Memory B cell (primary cell): ENCODE data around the gene OST4.

Experiments used
- ATAC-seq: fragments of 150-1000 bp; cut with Tn5 transposase; 2 replicates; pipeline ENCODE4 v1.10.0; 2021; ENCODE audit warnings: low read depth, mild to moderate bottlenecking, moderate library complexity
- DNase-seq, 2 donors: peaks; one replicate each; pipeline ENCODE4 v3.0.0; 2022; ENCODE audit warnings: low spot score in 2 of 2
- H3K27ac Mint-ChIP-seq: one replicate; pipeline ENCODE4 v1.8.0; 2022; ENCODE audit warnings: mild to moderate bottlenecking, moderate library complexity, mixed read lengths
- H3K27me3 Mint-ChIP-seq: one replicate; pipeline ENCODE4 v1.8.0; 2022; ENCODE audit warnings: mixed read lengths
- H3K36me3 Mint-ChIP-seq: one replicate; pipeline ENCODE4 v1.8.0; 2022; ENCODE audit warnings: mild to moderate bottlenecking, mixed read lengths
- H3K4me1 Mint-ChIP-seq: one replicate; pipeline ENCODE4 v1.8.0; 2022; ENCODE audit warnings: mixed read lengths
- H3K4me3 Mint-ChIP-seq: one replicate; pipeline ENCODE4 v1.8.0; 2022; ENCODE audit warnings: mild to moderate bottlenecking, moderate library complexity, mixed read lengths
- H3K9me3 Mint-ChIP-seq: one replicate; pipeline ENCODE4 v1.8.0; 2022; ENCODE audit warnings: mixed read lengths

Gene OST4

DNA sequence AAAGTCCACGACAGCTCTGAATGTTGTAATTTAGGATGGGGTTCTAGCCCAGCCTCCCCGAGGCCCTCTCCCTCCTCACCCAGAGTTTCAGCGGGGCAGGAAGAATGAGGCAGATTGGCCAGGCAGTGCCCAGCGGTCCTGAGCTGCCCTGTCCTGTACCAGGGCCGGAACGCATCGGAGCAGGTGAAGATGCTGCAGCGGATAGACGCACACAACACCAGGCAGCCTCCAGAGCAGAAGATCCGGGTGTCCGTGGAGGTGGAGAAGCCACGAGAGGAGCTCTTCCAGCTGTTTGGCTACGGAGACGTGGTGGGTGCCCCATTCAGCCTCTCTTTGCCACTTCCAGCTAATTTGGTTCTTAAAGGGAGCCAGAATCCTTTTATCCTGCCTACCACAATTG is 25.9 kb upstream of the OST4 start:
- peaks cover 2% of the 10 kb centered on the region for H3K27me3 Mint-ChIP-seq
- ATAC-seq (no peak), DNase-seq (no peak)
- no peaks in the 10 kb centered on the region for H3K9me3 Mint-ChIP-seq
- H3K4me1 Mint-ChIP-seq: peaks cover 5% of the 10 kb centered on the region
- H3K36me3 Mint-ChIP-seq: no peaks in the 10 kb centered on the region
- H3K27ac Mint-ChIP-seq: no peak overlapping the region
- no peak overlapping the region for H3K4me3 Mint-ChIP-seq

GRCh38 chr2:27096748-27097297 is 25.4 kb upstream of the OST4 start:
- no peaks in the 10 kb centered on the region for H3K36me3 Mint-ChIP-seq
- no peaks in the 10 kb centered on the region for H3K27me3 Mint-ChIP-seq
- no peaks in the 10 kb centered on the region for H3K9me3 Mint-ChIP-seq
- no peak overlapping the region for H3K4me3 Mint-ChIP-seq
- ATAC-seq: no peak
- H3K4me1 Mint-ChIP-seq: peaks cover 5% of the 10 kb centered on the region
- H3K27ac Mint-ChIP-seq: no peak overlapping the region
- DNase-seq: no peak

DNA sequence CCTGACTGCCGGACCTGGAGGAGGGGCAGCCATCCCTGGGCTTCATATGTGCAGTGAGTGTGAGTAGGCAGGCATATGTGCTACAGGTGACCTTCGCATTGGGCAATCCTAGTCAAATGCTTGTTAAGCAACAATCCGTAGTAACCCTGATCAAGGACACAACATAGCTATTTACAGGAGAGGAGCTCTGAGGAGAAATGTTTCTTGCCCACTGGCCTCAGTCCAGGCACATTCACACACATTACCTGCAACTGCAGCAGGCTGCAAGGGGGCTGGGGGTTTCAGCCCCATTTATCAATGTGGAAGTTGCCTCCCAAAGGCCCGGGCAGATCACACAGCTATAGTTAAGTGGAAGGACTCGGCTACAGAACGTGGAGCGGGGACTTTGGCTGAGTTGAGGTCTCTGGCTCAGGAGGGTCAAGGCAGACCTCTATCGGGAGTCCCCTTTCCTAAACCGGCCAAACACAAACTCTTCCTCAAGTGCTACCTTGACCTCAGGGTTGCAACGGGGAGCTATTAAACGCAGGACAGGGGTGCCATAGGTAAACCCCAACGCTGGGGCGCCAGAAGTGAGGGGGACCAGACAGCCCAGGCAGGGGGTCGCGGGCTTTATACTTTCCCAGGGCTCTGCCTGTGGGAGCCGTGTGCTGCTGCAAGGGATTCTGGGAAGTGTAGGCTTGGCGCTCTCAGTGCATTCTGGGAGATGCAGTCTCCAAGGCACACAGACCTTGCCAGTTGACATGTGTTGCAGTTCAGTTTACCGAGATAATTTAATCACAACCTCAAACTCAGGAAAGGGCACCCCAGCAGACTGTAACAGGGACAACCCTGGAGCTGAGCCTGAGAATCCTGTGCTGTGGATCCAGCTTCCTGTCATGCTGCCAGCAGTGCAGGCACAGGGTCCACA is 24.5 kb upstream of the OST4 start:
- DNase-seq (peak in 1 of 2 donors; percentile 25), ATAC-seq (peak; percentile 85)
- no peaks in the 10 kb centered on the region for H3K36me3 Mint-ChIP-seq
- H3K4me3 Mint-ChIP-seq: peak overlapping the region; percentile 76
- peaks cover 5% of the 10 kb centered on the region for H3K4me1 Mint-ChIP-seq
- H3K27ac Mint-ChIP-seq: no peak overlapping the region
- H3K27me3 Mint-ChIP-seq: no peaks in the 10 kb centered on the region
- H3K9me3 Mint-ChIP-seq: no peaks in the 10 kb centered on the region

- H3K27ac Mint-ChIP-seq: no peak overlapping the region
- H3K4me1 Mint-ChIP-seq: peaks cover 5% of the 10 kb centered on the region
- DNase-seq (no peak), ATAC-seq (no peak)
- H3K4me3 Mint-ChIP-seq: peak overlapping the region; percentile 76
- no peaks in the 10 kb centered on the region for H3K36me3 Mint-ChIP-seq
- no peaks in the 10 kb centered on the region for H3K9me3 Mint-ChIP-seq
- H3K27me3 Mint-ChIP-seq: no peaks in the 10 kb centered on the region
These were observed 23.9 kb upstream of the OST4 start for GRCh38 chr2:27095427-27095744.

DNA sequence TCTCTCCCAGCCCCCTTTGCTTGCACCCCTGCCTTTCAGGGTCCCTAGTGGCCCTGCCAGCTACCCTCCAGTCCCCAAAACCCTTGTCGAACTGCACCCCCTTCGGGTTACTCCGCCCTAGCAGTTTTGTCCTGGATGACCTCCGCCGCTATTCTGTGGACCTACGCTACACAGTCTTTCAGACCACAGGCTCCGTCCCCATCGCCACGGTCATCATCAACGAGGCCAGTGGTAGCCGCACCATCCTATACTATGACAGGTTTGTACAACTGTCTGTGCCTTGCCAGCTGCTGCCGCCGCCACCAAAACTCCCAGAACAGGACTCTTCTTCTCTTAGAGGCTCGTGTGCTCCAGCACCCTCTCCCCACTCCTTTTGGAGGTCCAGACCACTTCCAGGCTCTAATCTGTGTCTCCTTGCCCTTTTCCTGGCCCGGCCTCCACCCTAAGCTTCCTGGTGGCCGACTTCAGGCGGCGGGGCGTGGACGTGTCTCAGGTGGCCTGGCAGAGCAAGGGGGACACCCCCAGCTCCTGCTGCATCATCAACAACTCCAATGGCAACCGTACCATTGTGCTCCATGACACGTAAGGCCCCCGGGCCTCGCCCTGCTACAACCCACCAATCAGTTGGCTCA is 23.0 kb upstream of the OST4 start:
- H3K9me3 Mint-ChIP-seq: no peaks in the 10 kb centered on the region
- no peak overlapping the region for H3K4me3 Mint-ChIP-seq
- H3K27ac Mint-ChIP-seq: no peak overlapping the region

DNA sequence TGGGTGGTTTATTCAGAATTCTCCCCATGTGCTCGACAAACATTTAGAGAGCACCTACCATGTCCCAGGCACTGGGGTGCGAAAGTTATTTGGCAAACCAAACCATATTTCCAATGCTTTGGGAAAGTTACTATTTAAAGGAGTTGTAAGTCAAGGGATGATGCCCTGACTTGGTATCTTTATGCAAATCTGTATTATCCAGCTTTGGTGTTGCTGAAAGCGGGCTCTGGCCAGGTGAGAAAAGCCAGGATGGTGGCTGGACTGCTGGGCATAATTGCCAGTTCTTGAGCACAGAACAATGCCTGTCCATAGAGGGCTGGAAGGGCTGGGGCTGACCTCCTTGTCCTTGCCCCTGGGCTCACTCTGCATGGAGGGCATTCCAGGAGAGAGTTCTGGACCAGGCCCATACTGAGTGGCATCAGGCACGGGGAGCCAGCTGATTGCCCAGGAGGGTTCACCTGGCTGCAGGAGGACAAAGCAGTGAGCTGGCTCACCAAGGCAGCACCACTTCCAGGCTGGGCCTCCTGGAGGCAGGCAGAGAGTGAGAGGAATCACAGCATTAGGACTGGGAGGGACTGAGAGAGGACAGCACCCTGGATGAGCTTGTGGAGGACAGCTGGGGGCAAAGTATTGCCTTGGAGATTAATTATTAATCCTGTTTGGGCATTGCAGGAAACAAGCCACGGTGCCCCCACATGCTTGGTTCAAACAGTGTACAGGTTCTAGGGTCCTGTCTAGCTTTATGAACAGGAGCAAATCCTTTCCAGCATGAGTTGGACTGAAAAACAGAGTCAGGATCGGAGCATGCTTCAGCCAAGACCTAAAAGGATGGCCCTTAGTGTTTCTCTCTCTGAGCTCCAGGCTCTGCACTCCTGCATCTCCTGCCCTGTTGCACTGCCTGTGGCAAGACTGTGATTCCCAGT is 22.2 kb upstream of the OST4 start:
- no peaks in the 10 kb centered on the region for H3K9me3 Mint-ChIP-seq
- H3K4me3 Mint-ChIP-seq: no peak overlapping the region
- DNase-seq: no peak
- H3K27ac Mint-ChIP-seq: no peak overlapping the region
- ATAC-seq: no peak
- H3K27me3 Mint-ChIP-seq: no peaks in the 10 kb centered on the region
- H3K4me1 Mint-ChIP-seq: peaks cover 5% of the 10 kb centered on the region
- no peaks in the 10 kb centered on the region for H3K36me3 Mint-ChIP-seq

More for the DNA sequence above, 23.0 kb upstream of the OST4 start:
- H3K4me1 Mint-ChIP-seq: peaks cover 5% of the 10 kb centered on the region
- DNase-seq (no peak), ATAC-seq (no peak)
- no peaks in the 10 kb centered on the region for H3K36me3 Mint-ChIP-seq
- H3K27me3 Mint-ChIP-seq: no peaks in the 10 kb centered on the region

- peaks cover 5% of the 10 kb centered on the region for H3K4me1 Mint-ChIP-seq
- H3K27me3 Mint-ChIP-seq: no peaks in the 10 kb centered on the region
- no peaks in the 10 kb centered on the region for H3K9me3 Mint-ChIP-seq
- DNase-seq (no peak), ATAC-seq (no peak)
- H3K27ac Mint-ChIP-seq: no peak overlapping the region
- no peak overlapping the region for H3K4me3 Mint-ChIP-seq
- H3K36me3 Mint-ChIP-seq: no peaks in the 10 kb centered on the region
These were observed 21.4 kb upstream of the OST4 start for GRCh38 chr2:27092696-27093429.

GRCh38 chr2:27091746-27092695 is 20.6 kb upstream of the OST4 start:
- H3K27ac Mint-ChIP-seq: no peak overlapping the region
- H3K9me3 Mint-ChIP-seq: no peaks in the 10 kb centered on the region
- no peak overlapping the region for H3K4me3 Mint-ChIP-seq
- no peaks in the 10 kb centered on the region for H3K36me3 Mint-ChIP-seq
- DNase-seq (no peak), ATAC-seq (no peak)
- H3K27me3 Mint-ChIP-seq: no peaks in the 10 kb centered on the region
- peaks cover 5% of the 10 kb centered on the region for H3K4me1 Mint-ChIP-seq

DNA sequence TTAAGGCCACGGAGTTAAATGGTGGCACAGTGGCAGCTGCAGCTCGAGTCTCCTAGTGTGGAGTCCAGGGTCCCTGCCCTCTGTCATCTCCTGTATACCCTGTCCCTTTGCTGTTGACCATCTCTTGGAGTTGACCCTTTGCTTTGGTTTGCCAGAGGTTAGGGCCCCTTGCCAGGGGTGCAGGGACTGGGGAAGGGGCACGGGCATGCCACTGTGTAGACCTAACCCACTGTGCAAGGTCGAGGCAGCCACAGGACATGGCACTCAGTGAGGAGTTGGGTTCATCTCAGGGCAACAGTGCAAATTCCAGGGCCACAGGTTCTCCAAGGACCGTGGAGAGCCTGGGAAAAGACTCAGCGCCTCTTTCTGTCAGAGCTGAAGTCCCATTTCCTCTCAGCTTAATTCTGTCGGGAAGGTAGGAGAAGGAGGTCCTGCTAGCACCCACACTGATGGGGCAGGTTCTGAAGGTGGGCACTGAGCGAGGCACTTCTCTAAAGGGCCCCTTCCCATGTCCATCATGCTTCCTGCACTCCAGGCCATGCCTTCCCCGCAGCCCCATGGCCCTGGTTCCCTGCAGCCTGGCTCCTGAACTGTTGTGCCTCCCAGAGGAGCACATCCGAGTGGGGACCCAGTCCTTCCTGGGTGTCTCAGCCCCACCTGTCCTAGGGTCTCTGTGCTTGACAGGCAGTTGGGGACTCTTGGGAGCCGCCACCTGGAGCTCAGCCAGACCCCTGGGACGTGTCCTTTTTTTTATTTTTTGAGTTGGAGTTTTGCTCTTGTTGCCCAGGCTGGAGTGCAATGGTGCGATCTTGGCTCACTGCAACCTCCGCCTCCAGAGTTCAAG is 17.9 kb upstream of the OST4 start:
- Mint-ChIP-seq H3K4me3 (no peak overlapping the region), H3K36me3 (no peaks in the 10 kb centered on the region), H3K27me3 (no peaks in the 10 kb centered on the region), H3K4me1 (no peaks in the 10 kb centered on the region), H3K9me3 (no peaks in the 10 kb centered on the region), H3K27ac (no peak overlapping the region)
- ATAC-seq (no peak), DNase-seq (no peak)

GRCh38 chr2:27088634-27089033 is 17.2 kb upstream of the OST4 start:
- ATAC-seq (no peak), DNase-seq (no peak)
- Mint-ChIP-seq H3K4me3 (no peak overlapping the region), H3K27ac (no peak overlapping the region), H3K9me3 (no peaks in the 10 kb centered on the region), H3K4me1 (no peaks in the 10 kb centered on the region), H3K27me3 (no peaks in the 10 kb centered on the region), H3K36me3 (no peaks in the 10 kb centered on the region)

- H3K36me3 Mint-ChIP-seq: no peaks in the 10 kb centered on the region
- no peaks in the 10 kb centered on the region for H3K9me3 Mint-ChIP-seq
- H3K27me3 Mint-ChIP-seq: no peaks in the 10 kb centered on the region
- peak overlapping the region; percentile 92 for H3K4me3 Mint-ChIP-seq
- no peak for ATAC-seq
- no peak overlapping the region for H3K27ac Mint-ChIP-seq
- H3K4me1 Mint-ChIP-seq: no peaks in the 10 kb centered on the region
- DNase-seq: no peak
These were observed 16.5 kb upstream of the OST4 start for GRCh38 chr2:27087823-27088410.
